ENCODE data around the gene RAB23. TPM values are rescaled to one million over a fixed set of nuclear protein-coding genes. Genes with fewer than 3 reads are reported as not detected.

Gene RAB23
- total and polyA plus RNA-seq, 2 of the 8 experiments (the other 6 are each of a cell fraction or from before 2014, with no cell fraction given): 6.5 to 17.2 TPM

- TF ChIP-seq FOSL1 (IDR thresholded peaks at IDR 0.05; ENCODE audit: insufficient read depth, low read depth, low read length): no peak
Observed at GRCh38 chr6:57217270-57217669, 4.8 kb downstream of the RAB23 start (continued).
